ENCODE data around the gene COP1.

- TF ChIP-seq ZNF317 (CRISPR knock-in tag; IDR thresholded peaks at IDR 0.05), result no peak
- no peak for TF ChIP-seq SOX5 (CRISPR knock-in tag; IDR thresholded peaks at IDR 0.05; ENCODE audit: borderline replicate concordance)
- no peak for TF ChIP-seq CC2D1A (CRISPR knock-in tag; IDR thresholded peaks at IDR 0.05)
- TF ChIP-seq POLR2A (IDR thresholded peaks at IDR 0.05; ENCODE audit: insufficient read depth in 1 of 2, low read depth in 2 of 2, low read length in 2 of 2), result no peak
- TF ChIP-seq IRF9 (CRISPR knock-in tag; IDR thresholded peaks at IDR 0.05; ENCODE audit: borderline replicate concordance), result no peak
- TF ChIP-seq CTCF (CRISPR knock-in tag; IDR thresholded peaks at IDR 0.05), result no peak
- TF ChIP-seq RARA (CRISPR knock-in tag; IDR thresholded peaks at IDR 0.05), result no peak
- TF ChIP-seq HDAC6 (IDR thresholded peaks at IDR 0.05; ENCODE audit: low read depth, low read length), result no peak
- no peak for TF ChIP-seq NR2F1 (CRISPR knock-in tag; IDR thresholded peaks at IDR 0.05)
- no peak for TF ChIP-seq MLX (CRISPR knock-in tag; IDR thresholded peaks at IDR 0.05)
- no peak for TF ChIP-seq PTBP1 (IDR thresholded peaks at IDR 0.05; ENCODE audit: low read depth, low read length, poor library complexity, severe bottlenecking)
- TF ChIP-seq MAFK (conservative IDR thresholded peaks at IDR 0.05 in 1 of 2, IDR thresholded peaks at IDR 0.05 in 1 of 2; ENCODE audit: low read length in 2 of 2), result no peak
Observed at GRCh38 chr1:176029609-176030008, 177.5 kb downstream of the COP1 start.

Measured in HepG2 (cell line).